Esophagus muscularis mucosa (tissue), 4 donors: ENCODE data around the gene ILRUN.

ENCODE experiments used
- CTCF ChIP-seq, 3 experiments: fragments of 200-600 bp in 2 of 3; fragments of 450-650 bp in 1 of 3; sonication (generic) in 2 of 3; IDR thresholded peaks; one replicate each; pipeline ENCODE4 v1.5.1; 2017 to 2019; ENCODE audit warnings: antibody characterized with exemption in 3 of 3, mild to moderate bottlenecking in 2 of 3, moderate library complexity in 1 of 3
- EP300 ChIP-seq: sonication (generic); formaldehyde crosslinking; IDR thresholded peaks from one replicate; pipeline ENCODE4 v1.6.1; 2017; ENCODE audit warnings: antibody characterized with exemption
- POLR2A ChIP-seq: fragments of 450-650 bp; IDR thresholded peaks from one replicate; pipeline ENCODE4 v1.6.1; 2017; ENCODE audit warnings: antibody characterized with exemption, moderate library complexity, mild to moderate bottlenecking, low read depth
- POLR2AphosphoS5 ChIP-seq, 2 donors: sonication (generic); formaldehyde crosslinking; IDR thresholded peaks; one replicate each; pipeline ENCODE4 v1.6.1; 2017; ENCODE audit warnings: antibody characterized with exemption in 2 of 2

GRCh38 chr6:34665019-34665418 is 31.5 kb downstream of the ILRUN start:
- TF ChIP-seq CTCF (IDR thresholded peaks at IDR 0.05) (no peak), POLR2AphosphoS5 (IDR thresholded peaks at IDR 0.05) (no peak), POLR2A (no peak), EP300 (no peak)
